GM23338 (cell line): ENCODE data around the gene CRY1. TPM values are rescaled to one million over a fixed set of nuclear protein-coding genes. Genes with fewer than 3 reads are reported as not detected.
"Not testable (repeated sequence)": the region's sequence is repeated elsewhere in the genome, so short reads cannot be mapped to it uniquely, and the experiment has no call there.

Experiments used
- ATAC-seq: fragments of 200-7000 bp; cut with Tn5 transposase; 3 replicates; pipeline ENCODE4 v1.9.1; 2020
- DNase-seq: peaks from one replicate; pipeline ENCODE4 v3.0.0-alpha.2; 2015; ENCODE audit warnings: low spot score
- H2AFZ ChIP-seq: fragments of 200-600 bp; sonication (generic); 2 replicates; pipeline ENCODE4 v1.8.0; 2016; ENCODE audit warnings: antibody characterized with exemption, mild to moderate bottlenecking, moderate library complexity
- H3F3A ChIP-seq: fragments of 200-600 bp; sonication (generic); replicated peaks from 2 replicates; pipeline ENCODE4 v1.8.0; 2017; ENCODE audit warnings: antibody characterized with exemption, mixed run types, low read depth
- H3K27ac ChIP-seq: fragments of 200-600 bp; sonication (generic); 2 replicates; pipeline ENCODE4 v1.6.1; 2016; ENCODE audit warnings: low read depth
- H3K27me3 ChIP-seq: fragments of 200-600 bp; sonication (generic); 2 replicates; pipeline ENCODE4 v1.8.0; 2016; ENCODE audit warnings: mild to moderate bottlenecking, mixed run types, moderate library complexity; ENCODE audit not compliant: insufficient read depth
- H3K36me3 ChIP-seq: fragments of 200-600 bp; sonication (generic); 2 replicates; pipeline ENCODE4 v1.8.0; 2016; ENCODE audit warnings: mild to moderate bottlenecking; ENCODE audit not compliant: insufficient read depth
- H3K4me1 ChIP-seq: fragments of 200-600 bp; sonication (generic); 2 replicates; pipeline ENCODE4 v1.8.0; 2016; ENCODE audit warnings: mild to moderate bottlenecking, moderate library complexity; ENCODE audit not compliant: insufficient read depth
- H3K4me2 ChIP-seq: fragments of 200-600 bp; sonication (generic); 2 replicates; pipeline ENCODE4 v1.7.1; 2017; ENCODE audit warnings: mixed run types
- H3K4me3 ChIP-seq: fragments of 200-600 bp; sonication (generic); 2 replicates; pipeline ENCODE4 v1.6.1; 2016; ENCODE audit warnings: mixed run types
- H3K79me2 ChIP-seq: fragments of 200-600 bp; sonication (generic); replicated peaks from 2 replicates; pipeline ENCODE4 v1.8.0; 2017; ENCODE audit warnings: mild to moderate bottlenecking; ENCODE audit not compliant: insufficient read depth
- H3K9me2 ChIP-seq: fragments of 200-600 bp; sonication (generic); 2 replicates; pipeline ENCODE4 v1.8.0; 2017; ENCODE audit not compliant: insufficient read depth
- H4K20me1 ChIP-seq: fragments of 200-600 bp; sonication (generic); replicated peaks from 2 replicates; pipeline ENCODE4 v1.8.0; 2017; ENCODE audit warnings: mild to moderate bottlenecking; ENCODE audit not compliant: insufficient read depth
- H3K27ac Mint-ChIP-seq: 2 replicates; pipeline ENCODE4 v1.8.0; 2020; ENCODE audit warnings: inconsistent platforms, mild to moderate bottlenecking, moderate library complexity, mixed read lengths
- H3K27me3 Mint-ChIP-seq: 3 replicates; pipeline ENCODE4 v1.8.0; 2022; ENCODE audit warnings: low read depth, mild to moderate bottlenecking, moderate library complexity, mixed read lengths, inconsistent platforms; ENCODE audit not compliant: insufficient read depth, poor library complexity
- H3K36me3 Mint-ChIP-seq: 3 replicates; pipeline ENCODE4 v1.8.0; 2021; ENCODE audit warnings: low read depth, mild to moderate bottlenecking, inconsistent platforms, moderate library complexity, mixed read lengths
- H3K4me1 Mint-ChIP-seq: 3 replicates; pipeline ENCODE4 v1.8.0; 2020; ENCODE audit warnings: mild to moderate bottlenecking, inconsistent platforms, mixed read lengths
- H3K4me3 Mint-ChIP-seq: 3 replicates; pipeline ENCODE4 v1.8.0; 2021; ENCODE audit warnings: moderate library complexity, mild to moderate bottlenecking, inconsistent platforms, mixed read lengths
- H3K9me3 Mint-ChIP-seq: 3 replicates; pipeline ENCODE4 v1.8.0; 2020; ENCODE audit warnings: moderate library complexity, mild to moderate bottlenecking, inconsistent platforms, mixed read lengths
- CTCF ChIP-seq, 2 experiments: fragments of 200-600 bp in 1 of 2; sonication (generic) in 1 of 2; conservative IDR thresholded peaks; 2 replicates each; pipeline versions ENCODE4 v1.5.1 to v1.6.1; 2016 to 2017; ENCODE audit warnings: antibody characterized with exemption in 2 of 2, low read depth in 2 of 2, mild to moderate bottlenecking in 2 of 2, moderate library complexity in 1 of 2
- ETS1 ChIP-seq: IDR thresholded peaks from 2 replicates; pipeline ENCODE4 v1.6.1; 2016; ENCODE audit warnings: antibody characterized with exemption
- REST ChIP-seq: IDR thresholded peaks from one replicate; pipeline ENCODE4 v1.6.1; 2018; ENCODE audit warnings: antibody characterized with exemption; ENCODE audit not compliant: unreplicated experiment
- ZNF331 ChIP-seq: fragments of 250-450 bp; sonication (Bioruptor Pico); IDR thresholded peaks from 2 replicates; pipeline ENCODE4 v1.5.0; 2020; ENCODE audit warnings: low read depth, mild to moderate bottlenecking, moderate library complexity
- polyA plus RNA-seq: library from polyadenylated mRNA; unstranded; fragments of >200 nt; fragmentation: Nextera tagmentation; extraction: Ambion mirVana; gene quantifications from 2 replicates; pipeline ENCODE4 v1.2.1, GENCODE V29; 2016
- total RNA-seq: library from RNA; depleted of rRNA; stranded (reverse); fragments of >200 nt; shearing (Covaris generic); gene quantifications from 2 replicates; pipeline ENCODE4 v1.2.3, GENCODE V29; 2014

CRY1 gene
- total and polyA plus RNA-seq, 2 experiments from 2014 or later = 27.7 to 28.2 TPM

GRCh38 chr12:107079172-107080011, 14.0 kb downstream of the CRY1 start:
- peak; percentile 40 for DNase-seq

GRCh38 chr12:107073266-107073665, 20.1 kb downstream of the CRY1 start:
- H3K36me3 ChIP-seq, H3K27ac Mint-ChIP-seq, H3K4me3 Mint-ChIP-seq, H4K20me1 ChIP-seq, H3K4me2 ChIP-seq, H3K36me3 Mint-ChIP-seq, H3K9me3 Mint-ChIP-seq, H3K27me3 ChIP-seq, H3K27ac ChIP-seq, H2AFZ ChIP-seq, H3F3A ChIP-seq, H3K9me2 ChIP-seq, DNase-seq, H3K4me3 ChIP-seq, ATAC-seq, H3K27me3 Mint-ChIP-seq: not testable (repeated sequence)
- H3K4me1 ChIP-seq = peaks cover 13% of the 10 kb centered on the region
- H3K79me2 ChIP-seq = peaks cover 35% of the 10 kb centered on the region
- peaks cover 14% of the 10 kb centered on the region for H3K4me1 Mint-ChIP-seq

More at GRCh38 chr12:107079172-107080011, 14.0 kb downstream of the CRY1 start:
- Histone ChIP-seq H3K4me1 (peaks cover 21% of the 10 kb centered on the region), H3K4me3 (no peak overlapping the region), H4K20me1 (peaks cover 4% of the 10 kb centered on the region; the same call in 1 of the 2 replicates), H3K9me2 (no peaks in the 10 kb centered on the region), H3K4me2 (no peak overlapping the region), H2AFZ (no peak overlapping the region), H3K27ac (peak overlapping the region; percentile 39; the same call in 1 of the 2 replicates), H3K36me3 (no peaks in the 10 kb centered on the region), H3K79me2 (peaks cover 80% of the 10 kb centered on the region), H3F3A (no peaks in the 10 kb centered on the region), H3K27me3 (no peaks in the 10 kb centered on the region)
- peak; percentile 56 for ATAC-seq
- no peak for TF ChIP-seq ETS1
- peak; percentile 55 to 61 for TF ChIP-seq CTCF (conservative IDR thresholded peaks at IDR 0.05; ENCODE audit: low read depth in 2 of 2)
- Mint-ChIP-seq H3K27me3 (peaks cover 1% of the 10 kb centered on the region), H3K27ac (no peak overlapping the region), H3K36me3 (peaks cover 6% of the 10 kb centered on the region), H3K4me1 (peaks cover 14% of the 10 kb centered on the region), H3K9me3 (peaks cover 10% of the 10 kb centered on the region), H3K4me3 (no peak overlapping the region)

GRCh38 chr12:107066691-107067090, 26.7 kb downstream of the CRY1 start:
- no peak overlapping the region for H3K27ac ChIP-seq
- H2AFZ ChIP-seq = no peak overlapping the region
- H3K4me1 ChIP-seq = no peaks in the 10 kb centered on the region
- no peaks in the 10 kb centered on the region for H4K20me1 ChIP-seq
- Mint-ChIP-seq H3K27ac (no peak overlapping the region), H3K36me3 (no peaks in the 10 kb centered on the region; the same call in 2 of the 3 replicates), H3K9me3 (no peaks in the 10 kb centered on the region), H3K4me3 (no peak overlapping the region), H3K27me3 (no peaks in the 10 kb centered on the region), H3K4me1 (no peaks in the 10 kb centered on the region)
- H3K4me3 ChIP-seq = no peak overlapping the region
- no peaks in the 10 kb centered on the region for H3F3A ChIP-seq
- no peak overlapping the region for H3K4me2 ChIP-seq
- H3K27me3 ChIP-seq = no peaks in the 10 kb centered on the region
- no peaks in the 10 kb centered on the region for H3K9me2 ChIP-seq
- ATAC-seq (no peak), DNase-seq (no peak)
- H3K36me3 ChIP-seq = no peaks in the 10 kb centered on the region
- H3K79me2 ChIP-seq = peaks cover 11% of the 10 kb centered on the region; the same call in 1 of the 2 replicates
- TF ChIP-seq REST (no peak), ZNF331 (CRISPR knock-in tag) (no peak)
